HG03039 (cell line): ENCODE measurements around the gene LIPN.
"Not testable (repeated sequence)": the region's sequence is repeated elsewhere in the genome, so short reads cannot be mapped to it uniquely, and the experiment has no call there.

Experiments used
- ATAC-seq: cut with Tn5 transposase; IDR thresholded peaks from one replicate; pipeline ENCODE4 v1.9.1; 2021; ENCODE audit warnings: mild to moderate bottlenecking, moderate library complexity; ENCODE audit not compliant: unreplicated experiment

LIPN gene, protein sequence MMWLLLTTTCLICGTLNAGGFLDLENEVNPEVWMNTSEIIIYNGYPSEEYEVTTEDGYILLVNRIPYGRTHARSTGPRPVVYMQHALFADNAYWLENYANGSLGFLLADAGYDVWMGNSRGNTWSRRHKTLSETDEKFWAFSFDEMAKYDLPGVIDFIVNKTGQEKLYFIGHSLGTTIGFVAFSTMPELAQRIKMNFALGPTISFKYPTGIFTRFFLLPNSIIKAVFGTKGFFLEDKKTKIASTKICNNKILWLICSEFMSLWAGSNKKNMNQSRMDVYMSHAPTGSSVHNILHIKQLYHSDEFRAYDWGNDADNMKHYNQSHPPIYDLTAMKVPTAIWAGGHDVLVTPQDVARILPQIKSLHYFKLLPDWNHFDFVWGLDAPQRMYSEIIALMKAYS

DNA sequence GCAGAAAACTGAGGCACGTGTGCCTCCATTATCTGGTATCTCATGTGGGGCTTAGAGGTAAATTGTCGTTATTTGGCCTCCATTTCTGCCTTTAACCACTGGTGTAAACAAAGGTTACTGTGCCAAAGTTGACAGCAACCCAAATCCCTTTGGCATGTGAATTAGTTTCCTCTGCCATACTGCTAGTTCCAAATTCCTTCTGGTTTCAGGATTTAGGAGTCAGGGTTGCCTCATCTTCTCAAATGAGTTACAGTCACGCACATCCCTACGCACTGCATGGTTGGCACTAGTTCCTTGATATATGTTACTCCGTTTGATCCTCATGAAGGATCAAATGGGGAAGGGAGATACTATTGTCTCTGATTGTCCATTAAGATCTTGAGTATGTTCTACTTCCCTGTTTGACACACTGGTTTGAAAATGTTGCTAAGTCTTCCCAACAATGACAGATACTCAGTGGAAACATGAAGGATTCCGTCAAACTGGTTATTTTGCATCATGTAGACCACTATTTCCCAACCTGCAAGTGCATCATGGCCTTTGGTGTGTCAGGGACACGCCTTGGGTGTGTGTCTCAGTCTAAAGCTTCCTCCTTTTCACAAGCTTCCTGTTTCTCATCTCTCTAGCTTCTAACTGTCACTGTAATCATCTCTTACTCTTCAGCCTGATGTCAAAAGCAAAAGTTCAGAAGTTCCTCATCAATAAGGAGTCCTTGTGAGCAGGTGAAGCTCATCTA lies at the start of gene LIPN:
Gene LIPN, plus strand, starts transcription at position 655 of the 736 bp plus-strand sequence. CDS start 1,386 bp downstream, outside the sequence.
- ATAC-seq: no peak

DNA sequence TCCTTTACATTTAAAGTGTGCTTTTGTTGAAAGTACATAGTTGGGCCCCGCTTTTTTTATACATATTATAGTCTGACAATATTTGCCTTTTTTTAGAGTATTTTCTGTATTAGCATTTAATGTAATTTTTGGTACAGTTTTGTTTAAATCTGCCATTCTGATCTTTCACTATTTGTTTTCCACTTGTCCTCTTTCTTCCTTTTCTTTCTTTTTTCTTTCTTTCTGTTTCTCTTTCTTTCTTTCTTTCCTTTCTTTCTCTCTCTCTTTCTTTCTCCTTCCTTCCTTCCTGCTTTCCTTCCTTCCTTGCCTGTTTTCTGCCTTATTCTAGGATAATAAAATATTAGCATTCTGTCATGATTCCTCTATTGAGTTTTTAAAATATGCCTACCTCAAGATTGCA lies 44.3 kb upstream of the LIPN start:
- ATAC-seq: no peak

DNA sequence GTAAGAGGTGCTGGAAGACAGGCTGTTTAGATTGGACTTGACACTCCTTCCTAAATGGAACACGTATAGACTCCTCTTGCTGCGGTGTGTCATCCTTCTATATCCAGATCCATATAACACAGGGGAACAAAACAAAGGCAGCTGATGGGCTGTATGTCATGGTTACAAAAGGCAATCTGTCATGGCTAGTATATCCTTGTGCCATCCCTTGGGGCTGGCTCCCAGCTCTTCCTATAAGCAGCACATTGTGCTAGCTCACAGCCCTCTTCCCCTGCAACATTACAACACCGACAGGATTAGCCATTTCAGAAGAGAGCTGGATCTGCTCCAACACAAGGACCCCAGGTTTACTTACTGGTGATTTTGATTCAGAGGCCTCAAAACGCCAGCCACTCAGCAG lies 38.4 kb upstream of the LIPN start:
- no peak for ATAC-seq

DNA sequence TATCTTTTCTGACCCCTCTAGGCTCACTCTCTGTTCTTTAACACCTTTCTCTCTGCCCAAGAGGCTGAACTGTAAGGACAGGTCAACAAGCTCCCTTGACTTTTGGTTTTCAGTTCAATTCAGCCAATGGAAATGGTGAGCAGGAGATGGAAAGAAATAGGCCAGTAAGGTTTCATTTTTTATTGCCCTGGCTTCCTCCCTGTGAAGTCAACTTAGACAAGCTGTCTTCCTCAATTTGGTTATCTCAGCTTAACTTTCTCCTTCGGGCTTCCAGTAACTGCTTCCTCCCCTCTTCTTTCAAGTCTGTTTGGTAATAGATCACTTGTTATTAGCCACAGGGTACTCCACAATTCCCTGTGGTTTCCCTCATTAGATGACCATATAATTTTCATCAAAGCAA lies 34.0 kb upstream of the LIPN start:
- no peak for ATAC-seq

DNA sequence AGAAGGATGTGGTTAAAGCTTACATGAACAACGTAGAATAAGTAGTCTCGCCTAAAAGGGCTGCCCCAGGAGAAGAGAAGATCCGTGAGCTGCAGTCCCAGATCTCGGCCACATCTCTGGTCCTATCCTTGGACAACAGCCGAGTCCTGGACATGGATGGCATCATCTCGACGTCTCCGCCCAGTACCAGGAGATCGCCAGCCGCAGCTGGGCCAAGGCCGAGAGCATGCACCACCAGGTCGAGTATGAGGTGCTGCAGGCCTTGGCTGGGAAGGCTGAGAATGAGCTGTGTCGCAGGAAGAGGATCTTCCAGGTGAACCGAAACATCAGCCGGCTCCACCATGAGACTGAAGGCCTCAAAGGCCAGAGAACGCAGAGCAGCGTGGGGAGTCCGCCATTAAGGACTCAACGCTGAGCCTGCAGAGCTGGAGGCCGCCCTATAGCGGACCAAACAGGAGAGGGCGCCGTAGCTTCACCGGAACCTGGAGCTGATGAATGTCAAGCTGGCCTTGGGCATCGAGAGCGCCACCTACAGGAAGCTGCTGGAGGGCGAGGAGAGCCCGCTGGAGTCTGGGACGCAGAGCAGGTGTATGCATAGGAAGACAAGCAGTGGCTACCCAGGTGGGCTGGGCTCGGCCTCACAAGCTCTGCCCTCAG lies 31.6 kb upstream of the LIPN start:
- no peak for ATAC-seq

DNA sequence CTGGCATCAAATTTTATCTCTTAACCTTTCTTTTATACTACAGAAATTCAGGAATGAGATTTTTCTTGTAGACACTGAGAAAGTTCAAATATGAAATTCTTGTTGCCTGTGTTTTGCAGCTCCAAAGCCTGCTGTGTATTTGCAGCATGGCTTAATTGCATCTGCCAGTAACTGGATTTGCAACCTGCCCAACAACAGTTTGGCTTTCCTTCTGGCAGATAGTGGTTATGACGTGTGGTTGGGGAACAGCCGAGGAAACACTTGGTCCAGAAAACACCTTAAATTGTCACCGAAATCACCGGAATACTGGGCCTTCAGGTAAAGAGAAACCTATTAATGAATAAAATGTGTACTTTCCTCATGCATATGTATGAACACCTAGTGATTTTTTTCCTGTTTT lies 29.0 kb upstream of the LIPN start:
- ATAC-seq: no peak

DNA sequence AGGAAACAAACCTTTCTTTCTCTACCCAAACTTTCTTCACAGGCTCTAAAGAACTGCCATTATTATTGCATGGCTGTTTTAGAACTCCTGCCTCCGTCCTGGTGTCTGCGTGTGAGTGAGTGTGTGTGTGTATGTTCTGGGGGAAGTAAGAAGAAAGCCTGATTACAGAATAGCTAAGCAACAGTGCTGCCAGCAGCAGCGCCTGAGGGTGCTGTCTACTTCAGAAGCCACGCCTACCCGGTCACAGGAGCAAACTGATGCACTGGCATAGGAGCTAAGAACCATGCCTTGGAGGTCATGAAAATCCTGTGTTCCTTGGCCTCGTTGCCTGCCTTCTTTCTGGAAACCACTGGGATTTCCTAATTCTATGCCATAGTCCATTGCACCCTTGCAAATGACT lies 28.5 kb upstream of the LIPN start:
- ATAC-seq: no peak

DNA sequence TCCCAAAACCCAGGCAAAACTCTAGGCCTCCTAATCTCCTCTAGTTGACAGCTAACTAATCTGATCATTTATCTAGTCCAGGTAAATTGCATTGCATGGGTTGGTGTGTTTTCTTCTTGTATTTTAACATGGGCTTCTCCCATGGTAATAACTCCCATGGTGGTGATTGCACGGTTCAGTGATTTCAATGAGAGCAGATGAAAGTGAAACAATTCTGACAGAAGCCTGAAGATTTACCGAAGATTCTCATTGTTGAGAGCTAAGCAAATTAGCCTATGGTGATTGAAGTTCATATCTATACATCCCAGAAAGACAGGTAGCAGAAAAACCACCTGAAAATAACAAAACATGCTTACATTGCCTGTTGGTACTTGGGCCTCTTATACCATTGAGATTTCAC lies 26.6 kb upstream of the LIPN start:
- ATAC-seq: no peak

DNA sequence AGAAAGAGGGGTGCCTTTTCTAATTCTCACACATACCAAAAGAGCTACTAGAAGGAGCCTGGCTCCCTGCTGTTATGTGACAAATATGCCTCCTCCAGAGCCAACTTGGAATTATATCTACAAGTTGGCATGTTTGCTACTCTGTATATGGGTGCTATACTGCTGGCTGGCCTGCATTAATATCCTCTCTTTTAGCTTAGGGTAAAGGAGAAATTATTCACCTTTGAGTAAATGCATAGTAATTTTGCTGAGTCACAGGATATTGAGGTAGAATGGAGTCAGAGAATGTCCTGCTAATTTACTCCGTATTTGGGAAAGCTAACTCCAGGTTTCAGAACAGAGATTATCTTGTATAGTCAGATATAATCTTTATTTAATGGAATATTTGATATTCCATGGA lies 24.2 kb upstream of the LIPN start:
- ATAC-seq: no peak

DNA sequence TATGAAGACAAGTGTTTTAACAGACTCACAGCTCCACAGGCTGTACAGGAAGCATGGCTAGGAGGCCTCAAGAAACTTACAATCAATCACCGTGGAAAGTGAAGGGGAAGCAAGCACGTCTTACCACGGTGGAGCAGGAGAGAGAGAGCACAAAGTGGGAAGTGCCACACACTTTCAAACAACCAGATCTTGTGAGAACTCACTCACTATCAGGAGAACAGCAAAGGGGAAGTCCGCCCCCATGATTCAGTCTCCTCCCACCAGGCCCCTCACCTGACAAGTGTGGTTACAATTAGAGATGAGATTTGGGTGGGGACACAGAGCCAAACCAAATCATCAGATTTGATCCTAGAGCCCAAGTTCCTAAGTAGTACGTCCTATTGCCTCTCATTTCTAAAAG lies 17.9 kb upstream of the LIPN start:
- ATAC-seq: not testable (repeated sequence)

DNA sequence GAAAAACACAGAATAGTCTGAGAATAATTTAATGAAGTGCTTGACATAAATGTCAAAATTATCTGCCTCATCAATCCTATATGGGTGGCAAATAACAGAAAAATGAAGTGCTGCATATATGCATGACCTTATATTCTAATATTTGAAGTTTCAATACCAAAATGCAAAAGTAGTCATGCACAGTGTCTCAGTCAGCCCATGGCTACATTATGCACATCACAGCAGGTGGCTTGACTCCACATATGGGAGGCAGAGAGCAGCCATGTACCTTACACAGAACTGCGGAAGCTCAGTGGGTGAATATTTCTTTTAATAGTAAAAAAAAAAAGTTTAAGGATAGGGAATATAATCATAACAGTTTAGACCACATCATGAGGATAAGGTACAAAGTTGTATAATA lies 17.4 kb upstream of the LIPN start:
- no peak for ATAC-seq

DNA sequence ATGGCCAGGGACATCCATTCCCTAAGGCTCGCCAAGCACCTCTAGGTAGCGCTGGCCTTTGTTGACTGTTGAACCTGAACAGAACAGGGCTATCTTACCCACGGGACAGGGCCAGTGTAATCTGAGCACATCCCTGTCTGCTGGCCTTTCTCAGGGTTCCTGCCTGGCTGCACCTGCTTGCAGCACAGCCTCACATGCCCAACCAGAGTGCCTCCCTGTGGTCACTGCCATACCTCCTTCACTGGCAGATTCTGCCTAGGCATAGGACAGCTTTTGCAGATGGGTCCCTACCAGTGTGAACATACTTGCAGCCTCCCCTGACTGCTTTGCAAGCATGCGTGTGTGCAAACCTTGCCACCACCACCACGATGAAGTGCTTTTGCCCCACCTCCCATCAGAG lies 15.8 kb upstream of the LIPN start:
- ATAC-seq: no peak

DNA sequence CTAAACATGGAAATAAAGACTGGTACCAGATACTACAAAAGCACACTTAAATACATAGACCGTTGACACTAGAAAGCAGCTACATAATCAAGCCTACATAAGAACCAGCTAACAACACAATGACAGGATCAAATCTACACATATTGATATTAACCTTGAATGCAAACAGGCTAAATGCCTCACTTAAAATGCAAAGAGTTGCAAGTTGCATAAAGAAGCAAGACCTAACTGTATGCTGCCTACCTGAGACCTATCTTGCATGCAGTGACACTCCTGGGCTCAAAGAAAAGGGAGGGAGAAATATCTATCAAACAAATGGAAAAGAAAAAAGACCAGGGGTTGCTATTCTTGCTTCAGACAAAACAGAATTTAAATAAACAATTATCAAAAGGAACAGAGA lies 14.2 kb upstream of the LIPN start:
- no peak for ATAC-seq

DNA sequence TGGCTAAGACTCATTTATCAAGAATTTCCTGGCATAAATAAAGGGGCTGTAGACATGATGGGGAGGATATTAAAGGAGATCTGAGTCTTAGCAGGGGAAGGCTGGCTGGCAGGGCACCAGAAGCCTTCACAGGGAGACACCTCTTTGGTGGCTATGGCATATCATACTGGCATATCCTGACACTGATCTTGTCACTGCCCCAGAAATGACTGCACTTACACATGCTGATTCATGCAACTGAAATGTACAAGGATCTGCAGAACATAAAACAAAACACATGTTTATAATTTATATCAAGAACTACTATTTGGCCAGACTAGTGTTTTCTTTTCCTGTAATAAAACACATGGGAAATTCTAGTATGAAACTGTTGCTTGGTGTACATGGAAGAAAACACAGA lies 5.5 kb upstream of the LIPN start:
- no peak for ATAC-seq

DNA sequence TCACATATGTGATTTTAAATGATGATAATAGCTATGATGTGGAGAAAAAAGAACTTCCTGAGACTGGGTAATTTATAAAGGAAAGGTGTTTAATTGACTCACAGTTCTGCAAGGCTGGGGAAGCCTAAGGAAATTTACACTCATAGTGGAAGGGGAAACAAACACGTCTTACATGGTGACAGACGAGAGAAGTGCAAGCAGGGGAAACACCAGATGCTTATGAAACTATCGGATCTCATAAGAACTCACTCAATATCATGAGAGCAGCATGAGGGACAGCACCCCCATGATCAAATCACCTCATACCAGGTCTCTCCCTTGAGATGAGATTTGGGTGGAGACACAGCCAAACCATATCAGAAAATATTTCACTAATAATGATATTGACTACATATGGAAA lies 4.1 kb upstream of the LIPN start:
- ATAC-seq: no peak

DNA sequence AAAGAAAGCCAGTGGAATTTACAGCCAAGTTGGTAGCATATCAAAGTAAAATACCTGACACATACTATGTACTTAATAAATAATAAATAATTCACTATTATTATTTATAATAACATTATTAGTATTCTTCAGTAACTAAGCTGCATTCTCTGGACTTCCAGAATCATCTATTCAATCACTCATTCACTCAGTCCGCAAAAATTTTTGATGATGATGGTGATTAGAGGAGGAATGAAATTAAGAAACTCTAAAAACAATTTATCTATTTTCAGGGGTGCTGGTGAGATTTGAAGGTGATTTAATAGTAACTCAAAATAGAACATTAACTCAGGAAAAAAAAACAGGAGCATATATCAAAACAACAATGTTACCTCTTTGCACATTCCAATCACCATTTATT lies 3.2 kb upstream of the LIPN start:
- ATAC-seq: no peak

DNA sequence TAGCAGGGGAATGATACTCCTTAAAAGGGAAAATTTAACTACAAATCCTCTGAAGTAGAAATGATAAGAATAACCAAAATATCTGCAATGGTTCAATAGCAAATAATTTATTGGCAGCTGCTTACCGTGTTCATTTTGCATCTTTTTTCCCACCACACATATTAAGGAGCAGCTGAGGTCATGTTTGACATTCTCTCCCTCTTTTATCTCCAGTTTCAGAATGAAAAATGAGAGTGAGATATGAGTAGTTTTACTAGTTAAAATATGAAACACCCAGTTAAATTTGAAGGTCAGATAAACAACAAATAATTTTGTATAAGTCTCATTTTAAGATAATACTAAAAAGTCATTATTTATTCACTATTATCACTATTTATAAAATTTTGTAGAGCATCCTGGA lies 3.1 kb downstream of the LIPN start:
- no peak for ATAC-seq

DNA sequence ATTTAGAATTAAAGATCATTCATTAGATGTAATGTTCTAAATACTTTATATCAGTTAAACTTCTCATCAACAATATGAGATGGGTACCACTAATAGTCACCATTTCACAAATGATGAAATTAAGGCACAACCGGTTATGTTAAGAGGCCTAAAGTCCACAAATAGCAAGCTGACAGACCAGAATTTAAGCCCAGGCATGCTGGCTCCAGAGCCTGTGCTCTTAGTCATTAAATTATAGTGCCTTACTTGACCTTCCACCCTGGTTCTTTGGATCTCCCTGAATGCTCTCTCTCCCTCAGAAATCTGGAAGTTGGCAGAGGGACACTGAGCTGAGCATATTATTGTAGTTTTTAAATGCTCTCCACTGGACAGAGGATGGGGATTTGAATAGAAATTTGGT lies 3.6 kb downstream of the LIPN start:
- ATAC-seq: no peak

DNA sequence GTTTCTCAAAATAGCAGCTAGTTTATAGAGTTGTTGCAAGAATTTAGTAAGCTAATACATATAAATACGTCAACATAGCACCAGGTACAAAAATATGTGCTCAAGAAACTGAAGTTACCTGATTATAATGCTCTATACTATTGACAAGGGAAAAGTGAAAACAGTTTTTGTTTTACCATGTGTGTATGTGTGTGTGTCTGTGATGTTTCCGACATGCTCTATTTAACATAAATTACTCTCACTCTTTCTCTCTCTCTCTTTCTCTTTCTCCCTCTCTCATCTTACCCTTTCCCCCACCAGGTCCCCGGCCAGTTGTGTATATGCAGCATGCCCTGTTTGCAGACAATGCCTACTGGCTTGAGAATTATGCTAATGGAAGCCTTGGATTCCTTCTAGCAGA lies 4.3 kb downstream of the LIPN start:
- ATAC-seq: no peak

DNA sequence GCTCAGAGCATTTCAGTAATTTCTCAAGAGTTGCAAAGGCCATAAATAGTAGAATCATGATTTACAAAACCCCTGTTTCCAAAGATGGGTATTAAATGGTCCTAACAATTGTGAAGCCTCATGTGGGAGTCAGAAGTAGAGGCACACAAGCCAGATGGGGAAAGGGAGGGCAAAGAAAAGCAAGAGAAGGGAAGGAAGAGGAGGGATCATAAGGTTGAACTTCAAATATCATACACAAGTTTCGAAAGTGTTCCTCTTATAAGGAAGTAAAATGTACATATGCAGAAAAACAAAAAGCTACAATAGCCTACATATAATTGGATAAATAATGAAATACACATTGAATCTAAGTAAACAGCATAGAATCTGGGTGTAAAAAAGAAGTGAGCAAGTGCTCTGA lies 6.0 kb downstream of the LIPN start:
- no peak for ATAC-seq

DNA sequence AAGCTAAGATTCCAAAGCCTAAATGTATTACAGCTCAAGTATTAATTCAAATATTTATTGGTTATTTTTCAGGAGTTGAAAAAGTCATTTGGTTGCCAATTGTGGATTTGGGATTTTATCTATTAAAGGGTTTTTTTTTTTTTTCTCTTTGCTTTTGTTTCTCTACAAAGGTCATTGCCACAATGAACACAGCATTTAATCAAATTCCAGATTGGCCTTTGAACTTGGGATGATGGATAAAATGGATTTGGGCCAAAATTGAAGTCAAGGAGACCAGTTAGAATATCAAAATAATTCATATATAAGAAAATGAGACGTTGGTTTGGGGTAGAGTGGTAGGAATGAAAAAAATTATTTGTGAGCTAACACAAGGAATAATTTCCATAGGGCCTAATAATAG lies 9.6 kb downstream of the LIPN start:
- ATAC-seq: no peak

DNA sequence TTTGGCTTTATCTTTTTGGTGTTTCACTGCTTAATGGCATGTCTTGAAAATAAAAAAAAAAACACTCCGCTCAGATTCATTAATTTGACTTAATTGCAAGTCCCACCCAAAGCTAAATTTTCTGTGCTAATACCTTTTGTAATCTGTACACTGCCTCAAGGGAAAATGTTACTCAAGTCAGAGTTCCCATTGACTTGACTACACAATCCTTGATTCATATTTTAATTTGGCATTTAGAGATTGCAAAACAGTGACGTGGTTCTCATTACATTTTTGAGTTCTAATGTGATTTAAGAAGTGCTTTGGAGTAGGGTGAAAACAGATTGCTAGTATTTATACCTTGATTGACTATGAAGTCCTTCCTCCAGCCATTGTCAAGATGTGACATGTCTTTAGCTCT lies 21.4 kb downstream of the LIPN start:
- ATAC-seq: no peak
